Measurements from ENCODE around the gene SPAG6.

SPAG6 gene

GRCh38 chr10:22463255-22463654 lies 118.0 kb downstream of the SPAG6 start:
- DNase-seq = no peak

GRCh38 chr10:22464966-22465629 lies 119.8 kb downstream of the SPAG6 start:
- no peak for DNase-seq

GRCh38 chr10:22466763-22467334 lies 121.6 kb downstream of the SPAG6 start:
- DNase-seq = no peak

Data from activated CD4-positive, alpha-beta T cell treated with anti-CD3 and anti-CD28 coated beads, Interleukin-10, Interleukin-2, amounts not matched to agents 100 ng/mL and 50 ng/mL, durations not matched to agents 16 hours and 8 hours (primary cell).